ENCODE results near the gene LHFPL5.

The LHFPL5 gene

DNA sequence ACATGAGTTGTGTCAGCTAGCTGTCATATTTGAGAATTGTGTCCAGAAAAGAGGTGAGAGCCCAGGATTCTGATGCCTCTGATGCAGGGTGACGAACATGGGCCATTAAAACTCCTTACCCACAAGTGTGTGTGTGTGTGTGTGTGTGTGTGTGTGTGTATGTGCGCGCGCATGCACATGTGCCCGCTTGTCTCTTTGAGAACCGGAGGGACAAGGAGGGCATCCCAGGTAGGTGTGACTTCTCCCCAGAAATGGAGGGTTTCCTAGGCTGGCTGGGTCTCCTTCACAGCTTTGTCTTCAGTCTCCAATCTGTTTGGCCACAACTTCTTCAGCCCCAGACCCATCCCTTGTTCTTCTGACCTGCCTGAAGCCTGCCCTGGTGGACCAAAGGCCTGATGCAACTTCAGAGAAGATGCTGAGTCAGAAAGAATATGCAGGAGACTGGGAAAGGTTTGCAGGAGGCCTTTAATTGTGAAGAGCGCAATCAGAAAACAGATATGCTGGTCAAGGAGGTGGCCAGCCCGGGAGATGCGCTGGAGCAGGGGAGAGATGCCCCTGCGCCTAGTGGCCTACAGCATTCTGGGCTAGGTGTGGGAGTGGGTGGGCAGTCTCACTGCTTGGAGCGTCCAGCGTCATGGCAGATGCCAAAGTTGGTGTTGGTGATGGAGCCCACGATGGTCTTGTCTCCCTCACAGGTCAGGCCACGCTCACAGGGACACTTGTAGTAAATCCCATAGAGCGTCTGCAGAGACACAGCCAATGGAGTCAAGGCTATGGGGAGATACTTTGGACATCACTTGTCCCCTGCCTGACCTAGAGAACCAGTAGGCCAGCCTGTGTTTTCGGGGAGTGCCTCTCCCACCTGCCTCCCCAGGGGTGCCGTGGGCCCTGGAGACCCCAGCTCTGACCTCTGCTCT lies 10.4 kb upstream of the LHFPL5 start:
- DNase-seq: no peak

DNA sequence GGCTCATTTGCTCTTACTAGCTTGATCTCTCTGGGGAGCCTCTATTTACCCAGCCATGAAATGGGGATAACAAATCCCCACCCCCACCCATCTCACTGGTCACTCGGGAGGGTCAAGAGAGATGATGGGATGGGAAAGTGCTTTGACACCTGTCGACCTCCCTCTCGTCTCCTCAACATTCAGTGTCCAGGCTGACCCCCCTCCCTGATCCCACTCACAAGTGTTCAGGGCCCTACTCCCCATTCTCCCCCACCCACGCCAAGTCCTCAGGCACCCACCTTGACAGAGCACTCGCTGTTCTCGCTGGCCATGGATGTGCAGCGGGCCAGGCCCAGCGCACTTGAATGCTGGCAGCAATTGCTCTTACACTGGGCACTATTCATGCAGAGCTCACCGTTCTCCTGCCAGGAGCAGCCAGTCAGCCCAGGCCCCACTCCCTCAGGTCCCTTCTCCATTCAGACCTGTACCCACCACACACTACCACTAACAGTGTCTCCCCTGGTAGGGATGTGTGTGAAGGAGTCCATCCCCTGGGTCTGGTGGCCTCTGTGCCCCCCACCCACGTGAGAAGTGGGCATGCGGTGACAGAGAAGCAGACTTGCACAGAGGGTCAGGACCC lies 9.6 kb upstream of the LHFPL5 start:
- no peak for DNase-seq

DNA sequence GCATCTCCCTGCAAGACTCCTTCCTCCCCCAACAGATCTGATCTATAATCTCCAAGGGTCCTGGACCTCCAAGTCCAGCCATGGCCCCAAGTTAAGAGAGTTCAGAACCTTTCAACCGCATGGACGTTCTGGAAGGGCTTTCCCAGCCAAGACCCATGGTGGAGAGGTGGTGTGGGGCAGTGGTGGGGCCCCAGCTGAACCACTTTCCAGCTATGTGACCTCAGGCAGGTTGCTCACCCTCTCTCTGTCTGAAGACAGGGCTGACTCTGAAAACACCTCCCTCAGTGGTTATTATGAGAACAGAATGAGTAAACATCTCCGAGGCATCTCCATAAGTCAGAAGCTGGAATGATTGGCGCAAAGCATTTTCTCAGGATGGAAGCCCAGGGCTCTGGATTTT lies 8.9 kb upstream of the LHFPL5 start:
- no peak for DNase-seq

DNA sequence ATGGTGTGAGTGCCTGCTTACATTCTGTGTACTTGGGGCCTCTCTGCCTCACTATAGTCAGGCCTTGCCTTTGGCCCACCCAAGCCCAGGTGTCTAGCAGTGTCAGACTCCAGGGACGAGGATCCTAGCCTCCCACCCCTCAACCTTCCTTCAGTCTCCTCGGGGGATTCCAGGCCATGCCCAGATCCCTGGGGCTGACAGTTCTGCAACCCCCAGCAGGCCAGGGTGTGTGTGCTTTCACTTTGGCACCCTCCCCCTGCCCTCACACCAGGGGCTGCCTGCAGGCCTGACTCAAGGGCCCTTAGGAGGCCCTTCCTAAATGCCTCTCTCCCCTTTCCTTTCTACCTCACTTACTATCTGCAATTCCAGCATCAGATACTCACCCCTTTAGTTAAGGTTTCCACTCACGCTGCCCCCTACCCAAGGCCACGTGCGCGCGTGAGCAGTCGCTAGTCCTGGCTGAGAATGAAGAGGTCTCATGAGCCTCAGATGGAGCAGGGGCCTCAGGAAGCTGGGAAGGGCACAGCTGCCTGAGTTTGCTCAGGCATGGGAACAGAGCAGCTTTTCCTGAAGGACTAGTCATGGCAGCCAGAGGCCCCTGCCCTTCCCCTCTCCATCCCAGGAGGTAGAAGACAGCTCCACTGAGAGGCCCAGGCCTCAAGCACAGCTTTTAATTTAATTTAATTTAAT lies 7.2 kb upstream of the LHFPL5 start:
- DNase-seq: no peak

DNA sequence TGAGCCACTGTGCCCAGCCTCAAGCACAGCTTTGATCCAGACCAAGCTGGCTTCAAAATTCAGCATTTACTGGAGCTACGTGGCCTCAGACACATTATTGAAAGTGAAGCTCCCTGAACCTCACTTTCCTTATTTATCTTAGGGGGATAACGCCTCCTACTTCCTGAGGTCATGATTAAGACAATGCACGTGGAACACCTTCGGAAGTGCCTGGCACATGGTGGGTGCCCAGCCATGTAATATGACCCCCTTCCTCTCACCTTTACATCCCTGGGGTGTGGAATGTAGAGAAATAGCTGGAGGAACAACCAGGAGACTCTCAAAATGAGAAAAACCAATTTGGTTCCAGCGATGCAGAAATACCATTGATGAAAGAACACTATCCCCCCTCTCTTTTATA lies 6.4 kb upstream of the LHFPL5 start:
- DNase-seq: no peak

DNA sequence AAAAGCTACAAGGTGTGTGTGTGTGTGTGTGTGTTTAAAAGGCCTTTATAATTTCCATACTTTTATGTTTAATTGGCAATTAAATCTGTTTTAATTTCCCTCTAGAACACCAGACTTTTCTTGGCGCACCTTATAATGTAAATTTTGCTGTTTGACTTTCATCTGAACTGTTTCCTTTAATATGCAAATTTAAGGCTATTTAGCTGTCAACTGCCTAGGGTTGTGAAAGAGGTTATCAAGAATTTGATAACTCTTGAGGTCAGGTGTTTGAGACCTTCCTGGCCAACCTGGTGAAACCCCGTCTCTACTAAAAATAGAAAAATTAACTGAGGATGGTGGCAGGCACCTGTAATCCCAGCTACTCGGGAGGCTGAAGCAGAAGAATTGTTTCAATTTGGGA lies 4.0 kb upstream of the LHFPL5 start:
- DNase-seq: no peak

DNA sequence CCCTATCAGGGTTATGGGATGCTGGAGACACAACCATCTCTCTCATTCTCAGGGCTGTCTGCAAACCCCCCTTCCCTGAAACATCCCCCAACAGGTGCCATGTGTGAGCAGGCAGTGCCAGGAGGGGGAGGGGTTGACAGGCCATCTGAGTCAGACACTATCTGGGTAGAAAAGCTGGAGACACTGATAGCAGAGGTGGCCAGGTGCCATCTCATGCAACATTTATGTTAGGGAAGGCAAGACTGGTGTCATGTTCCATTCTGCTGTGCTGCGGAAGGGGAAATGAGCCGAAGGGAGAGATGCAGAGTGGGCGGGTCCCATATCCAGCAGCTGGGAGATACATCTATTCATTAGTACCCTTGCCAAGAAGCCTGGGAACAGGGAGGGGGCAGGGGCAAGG lies 3.5 kb downstream of the LHFPL5 start:
- no peak for DNase-seq

DNA sequence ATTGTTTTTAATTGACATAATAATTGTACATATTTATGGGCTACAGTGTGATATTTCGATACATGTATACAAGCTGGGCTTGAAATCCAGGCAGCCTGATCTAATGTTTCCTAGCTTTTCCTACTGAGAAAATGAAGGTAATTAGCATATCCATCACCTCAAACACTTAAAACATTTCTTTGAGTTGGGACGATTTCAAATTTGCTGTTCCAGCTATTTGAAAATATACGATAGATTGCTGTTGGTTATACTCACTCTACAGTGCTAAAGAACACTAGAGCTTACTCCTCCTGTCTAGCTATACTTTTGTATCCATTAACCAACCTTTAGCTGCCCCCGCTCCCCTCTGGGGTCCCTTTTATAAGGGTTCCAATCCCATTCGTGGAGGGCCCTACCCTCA lies 4.7 kb downstream of the LHFPL5 start:
- DNase-seq: no peak

DNA sequence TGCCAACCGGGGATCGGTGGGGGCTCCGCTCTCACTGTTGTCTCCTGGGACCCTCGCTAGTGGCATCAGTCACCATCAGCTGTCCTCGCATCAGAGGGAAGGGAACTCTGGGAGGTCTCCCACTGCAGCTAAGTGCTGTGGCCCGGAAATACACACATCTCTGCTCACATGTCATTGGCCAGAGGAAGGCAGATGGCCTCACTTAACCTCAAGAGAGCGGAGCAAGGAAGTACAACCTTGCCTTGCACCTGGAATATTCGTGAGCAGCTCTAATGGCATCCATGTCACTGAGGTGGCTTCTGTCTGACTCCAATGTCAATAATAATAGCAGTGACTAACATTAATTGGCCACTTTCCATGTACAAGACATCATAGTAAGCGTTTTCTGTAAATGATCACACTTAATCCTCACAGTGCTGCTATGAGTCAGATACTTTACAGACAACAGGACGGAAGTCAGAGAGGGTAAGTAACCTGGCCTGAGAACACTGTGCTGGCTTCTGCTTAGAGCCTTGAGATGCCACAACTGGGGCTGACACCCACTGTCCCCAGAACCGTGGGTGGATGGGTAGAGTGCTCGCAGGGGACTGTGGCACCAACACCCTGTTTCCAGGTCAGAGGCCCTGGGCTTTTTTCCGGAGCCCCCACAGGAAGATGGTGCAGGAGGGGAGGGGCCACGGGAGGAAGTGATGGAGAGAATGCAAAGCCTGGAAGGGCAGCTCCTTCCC lies 6.0 kb downstream of the LHFPL5 start:
- DNase-seq: no peak

DNA sequence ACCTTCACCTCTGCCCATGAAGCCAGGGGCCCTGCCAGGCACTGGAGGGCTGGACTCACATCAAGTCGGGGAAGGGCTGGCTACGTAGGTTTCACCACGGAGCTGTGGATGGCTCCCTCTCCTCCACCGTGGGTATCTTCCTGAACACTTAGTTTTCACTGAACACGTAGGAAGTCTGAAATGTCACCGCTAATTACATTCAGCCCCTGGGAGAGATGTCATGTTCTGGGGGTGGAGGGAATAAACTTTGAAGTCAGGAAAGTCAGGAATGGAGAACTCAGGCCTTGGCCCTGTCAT lies 6.5 kb downstream of the LHFPL5 start:
- no peak for DNase-seq

DNA sequence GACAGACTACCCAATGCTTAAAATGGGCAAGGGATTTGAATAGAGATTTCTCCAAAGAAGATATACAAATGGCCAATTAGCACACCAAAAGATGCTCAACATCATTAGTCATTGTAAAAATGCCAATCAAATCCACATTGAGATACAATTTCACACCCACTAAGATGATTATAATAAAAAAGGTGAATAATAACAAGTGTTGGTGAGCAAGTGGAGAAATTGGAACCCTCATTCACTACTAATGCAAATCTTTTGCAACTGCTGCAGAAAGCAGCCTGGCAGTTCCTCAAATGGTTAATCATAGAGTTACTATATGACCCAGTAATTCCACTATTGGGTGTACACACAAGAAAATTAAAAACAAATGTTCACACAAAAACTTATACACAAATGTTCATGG lies 12.4 kb downstream of the LHFPL5 start:
- DNase-seq: no peak

DNA sequence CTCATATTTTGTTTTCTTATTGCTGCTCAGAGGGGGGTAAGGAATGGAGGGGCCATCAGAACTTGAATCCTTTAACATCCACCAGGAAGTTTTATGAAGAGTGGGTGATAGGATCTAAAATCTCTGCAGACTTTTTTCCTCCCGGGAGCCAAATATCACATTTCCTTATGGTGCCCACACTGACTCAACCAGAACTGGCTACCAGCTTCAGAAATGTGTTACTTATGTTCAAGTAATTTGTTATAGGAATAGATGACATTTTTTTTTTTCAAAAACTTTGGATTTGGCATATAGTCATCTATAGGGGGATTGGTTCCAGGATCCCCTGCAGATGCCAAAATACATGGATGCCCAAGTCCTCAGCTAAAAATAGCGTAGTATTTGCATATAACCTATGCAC lies 18.4 kb downstream of the LHFPL5 start:
- no peak for DNase-seq

DNA sequence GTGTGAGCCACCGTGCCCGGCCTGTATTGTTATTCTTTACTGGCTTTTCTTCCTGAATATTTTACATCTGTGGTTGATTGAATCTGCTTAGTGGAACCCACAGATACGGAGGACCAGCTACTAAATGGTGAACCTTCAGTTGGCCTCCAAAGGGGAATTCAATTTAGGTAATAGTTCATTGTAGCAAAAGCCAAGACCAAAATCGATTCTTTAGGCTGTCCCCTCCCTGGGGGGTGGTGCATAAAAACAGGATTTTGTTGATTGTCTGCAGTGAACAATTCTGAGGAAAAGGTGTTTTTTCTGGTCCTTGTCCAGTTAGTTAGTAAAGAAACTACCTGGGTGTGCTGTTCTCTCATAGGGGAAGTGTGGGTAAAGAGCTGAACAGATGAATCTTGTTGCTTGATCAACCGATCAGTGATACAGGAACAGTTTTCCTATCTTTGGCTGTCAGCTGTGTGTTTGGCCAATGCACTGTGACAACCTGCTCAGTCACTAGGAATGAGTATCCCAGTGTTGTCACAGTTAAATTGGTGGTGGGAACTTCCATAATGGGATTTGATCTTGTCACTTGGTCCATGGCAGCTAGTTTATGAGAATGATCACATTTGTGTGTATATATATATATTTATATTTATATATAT lies 19.5 kb downstream of the LHFPL5 start:
- no peak for DNase-seq

DNA sequence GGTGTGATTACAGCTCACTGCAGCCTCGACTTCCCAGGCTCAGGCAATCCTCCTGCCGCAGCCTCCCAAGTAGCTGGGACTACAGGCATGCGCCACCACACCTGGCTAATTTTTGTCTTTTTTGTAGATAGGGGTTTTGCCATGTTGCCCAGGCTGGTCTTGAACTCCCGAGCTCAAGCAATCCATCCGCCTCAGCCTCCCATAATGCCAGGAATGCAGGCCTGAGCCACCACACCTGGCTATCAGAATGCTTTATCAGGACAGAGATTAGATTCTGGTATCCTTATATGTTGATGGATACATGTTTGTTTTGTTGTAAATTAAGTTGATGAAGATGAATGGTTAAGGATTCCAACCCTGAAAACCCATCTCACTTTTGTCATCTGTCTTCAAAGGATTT lies 24.2 kb downstream of the LHFPL5 start:
- no peak for DNase-seq

DNA sequence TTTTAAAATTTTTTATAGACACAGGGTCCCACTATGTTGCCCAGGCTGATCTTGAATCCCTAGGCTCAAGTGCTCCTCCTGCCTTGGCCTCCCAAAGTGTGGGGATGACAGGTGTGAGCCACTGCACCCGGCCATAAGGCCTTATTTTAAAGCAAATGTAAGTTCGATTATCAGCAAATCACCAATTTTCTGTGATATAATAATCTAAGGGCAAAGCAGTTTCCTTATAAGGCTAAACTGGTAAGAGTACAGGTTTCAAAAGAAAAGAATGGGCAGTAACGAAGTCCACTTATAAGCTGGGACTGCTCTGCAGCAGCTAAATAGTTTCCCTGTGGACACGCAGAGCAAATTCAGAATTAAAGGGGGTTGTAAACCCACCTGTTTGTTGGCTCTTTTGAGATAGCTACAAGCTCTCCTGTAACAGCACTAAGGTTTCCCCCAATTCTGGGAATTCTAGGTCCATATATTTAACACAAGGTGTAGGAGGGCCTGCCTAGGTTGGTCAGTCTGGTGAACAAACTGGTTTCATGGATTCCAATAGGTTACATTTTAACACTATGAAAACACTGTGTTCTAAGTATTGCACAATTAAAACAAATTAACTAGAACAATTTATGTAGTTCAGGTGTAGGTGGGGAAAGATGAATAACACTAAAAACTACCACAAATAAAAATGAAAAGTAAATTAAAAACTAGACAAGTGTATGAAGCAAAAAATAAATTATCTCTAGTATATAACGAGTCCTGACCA lies 26.3 kb downstream of the LHFPL5 start:
- no peak for DNase-seq

DNA sequence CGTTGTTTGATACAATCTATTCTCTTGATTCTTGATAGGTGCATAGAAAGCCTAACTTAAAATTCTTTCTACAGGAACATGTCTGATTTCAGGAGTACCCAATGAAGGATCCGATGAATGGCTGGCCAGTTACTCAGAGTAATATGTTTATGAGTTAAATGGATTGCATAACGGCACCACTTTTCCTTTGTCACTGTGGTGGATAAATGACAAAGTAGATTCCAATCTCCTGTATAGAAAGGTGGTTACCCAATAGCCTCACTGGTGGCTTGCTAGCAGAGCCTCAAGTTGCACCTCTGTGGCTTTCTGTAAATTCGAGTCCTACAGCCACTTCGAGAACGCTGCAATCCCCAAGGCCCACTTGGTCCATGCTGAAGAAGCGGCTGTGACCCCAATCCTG lies 28.4 kb downstream of the LHFPL5 start:
- no peak for DNase-seq

DNA sequence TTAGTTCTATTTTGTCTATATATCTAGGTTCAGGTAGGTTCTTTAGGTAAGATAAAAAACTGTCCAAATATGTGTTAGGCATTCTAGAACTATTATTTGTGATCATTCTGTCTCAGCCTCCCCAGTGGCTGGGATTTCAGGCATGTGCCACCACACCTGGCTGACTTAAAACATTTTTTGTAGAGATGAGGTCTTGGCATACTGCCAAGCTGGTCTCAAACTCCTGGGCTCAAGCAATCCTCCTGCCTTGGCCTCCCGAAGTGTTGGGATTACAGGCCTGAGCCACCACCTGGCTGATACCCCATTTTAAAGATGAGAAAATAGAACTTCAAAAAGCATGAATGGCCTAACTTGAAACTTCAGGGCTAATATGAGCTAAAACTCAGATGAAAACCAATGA lies 33.9 kb downstream of the LHFPL5 start:
- no peak for DNase-seq

DNA sequence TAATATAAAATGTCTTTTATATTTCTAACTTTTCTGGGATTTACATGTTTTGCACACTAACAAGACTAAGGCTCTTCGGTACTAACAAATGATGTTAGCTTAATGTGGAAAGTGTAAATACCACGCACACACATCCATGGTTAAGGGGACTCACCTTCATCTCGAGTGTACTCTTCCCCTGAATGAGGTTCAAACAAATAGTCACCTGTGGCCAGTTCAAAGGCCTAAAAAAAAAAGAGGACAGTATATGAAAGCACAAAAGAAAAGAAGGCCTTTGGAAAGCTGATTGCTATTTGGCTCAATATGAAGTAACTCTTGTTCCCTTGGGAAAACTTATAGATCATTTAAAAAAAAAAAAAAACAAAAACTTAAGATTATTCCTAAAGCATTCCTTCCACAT lies 37.2 kb downstream of the LHFPL5 start:
- DNase-seq: no peak

DNA sequence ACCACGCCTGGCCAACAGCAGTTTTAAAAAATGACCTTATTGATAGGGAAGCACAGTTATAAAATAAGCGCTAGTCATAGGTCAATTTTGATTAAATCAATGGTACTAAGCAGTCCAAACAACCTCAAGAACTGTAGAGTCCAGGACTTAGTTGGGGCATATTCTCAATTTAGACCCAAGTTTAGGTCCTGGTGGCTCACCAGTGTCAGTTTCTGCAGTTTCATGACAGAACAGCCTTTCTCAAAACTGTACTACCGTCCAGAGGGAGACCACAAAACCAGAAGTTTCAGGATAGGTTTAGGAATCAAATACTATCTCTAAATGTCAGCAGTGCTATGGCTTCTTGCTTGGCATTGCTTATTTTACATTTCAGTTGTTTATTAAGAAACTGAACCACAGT lies 39.1 kb downstream of the LHFPL5 start:
- no peak for DNase-seq

DNA sequence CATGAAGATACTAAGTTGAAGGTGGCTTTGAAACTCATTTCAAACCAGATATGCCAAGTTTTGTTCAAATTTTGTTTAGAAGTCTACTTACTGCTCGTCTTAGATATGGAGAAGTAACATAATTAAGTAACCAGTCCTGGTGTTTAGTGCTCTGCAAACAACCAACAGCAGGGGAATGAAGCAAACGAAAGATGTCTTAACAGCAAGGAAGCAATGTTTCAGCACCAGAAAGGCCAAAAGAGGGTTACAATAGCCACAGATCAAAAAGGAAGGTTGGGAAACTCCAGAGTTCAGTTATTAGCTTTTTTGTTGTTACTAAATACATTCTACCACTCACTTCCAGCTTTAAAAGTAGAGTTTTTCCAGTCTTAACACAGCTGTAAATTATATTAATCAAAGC lies 45.1 kb downstream of the LHFPL5 start:
- no peak for DNase-seq

DNA sequence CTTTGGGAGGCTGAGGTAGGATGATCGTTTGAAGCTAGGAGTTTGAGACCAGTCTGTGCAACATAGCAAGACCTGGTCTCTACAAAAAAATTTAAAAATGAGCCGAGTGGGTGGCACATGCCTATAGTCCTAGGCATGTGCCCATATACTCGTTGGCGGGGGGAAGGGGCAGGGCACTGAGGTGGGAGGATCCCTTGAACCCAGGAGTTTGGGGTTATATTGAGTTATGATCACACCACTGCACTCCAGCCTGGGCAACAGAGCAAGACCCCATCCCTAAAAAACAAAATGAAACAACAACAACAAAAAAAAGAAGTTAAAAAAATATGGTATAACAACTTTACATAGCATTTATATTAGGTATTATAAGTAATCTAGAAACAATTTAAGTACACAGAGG lies 47.8 kb downstream of the LHFPL5 start:
- DNase-seq: no peak

DNA sequence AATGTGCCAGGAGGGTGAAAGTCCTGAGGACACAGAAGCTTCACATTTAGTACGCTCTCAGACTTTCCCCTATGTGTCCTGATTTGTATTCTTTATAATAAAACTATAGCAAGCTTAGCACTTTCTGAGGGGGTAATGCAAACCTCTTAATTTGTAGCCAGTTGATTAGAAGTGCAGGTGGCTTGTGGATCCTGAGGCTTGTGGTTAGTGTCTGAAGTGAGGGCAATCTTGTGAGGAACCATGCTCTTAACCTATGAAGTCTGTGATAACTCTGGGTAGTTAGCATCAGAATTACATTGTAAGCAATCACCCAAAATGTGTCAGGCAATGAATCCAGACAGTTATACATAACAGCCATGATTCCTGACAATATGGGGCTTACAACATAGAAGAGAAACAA lies 51.1 kb downstream of the LHFPL5 start:
- DNase-seq: no peak

All from CD4-positive, alpha-beta T cell treated with Interferon gamma for 1 hour (primary cell).